Esophagus mucosa (tissue), 1 donor: ENCODE measurements around the gene GALNT7. TPM values are rescaled to one million over a fixed set of nuclear protein-coding genes. Genes with fewer than 3 reads are reported as not detected.

Source experiments
- ATAC-seq: fragments of 200-7000 bp; cut with Tn5 transposase; one replicate; pipeline ENCODE4 v1.9.1; 2020
- total RNA-seq: library from RNA; stranded (reverse); gene quantifications from one replicate; pipeline ENCODE4 v1.2.4, GENCODE V29; 2023
- donor health status: DM: yes; HTN: yes; CAD: no.

The GALNT7 gene
- total RNA-seq, 1 donor from 2014 or later = 39.0 TPM

DNA sequence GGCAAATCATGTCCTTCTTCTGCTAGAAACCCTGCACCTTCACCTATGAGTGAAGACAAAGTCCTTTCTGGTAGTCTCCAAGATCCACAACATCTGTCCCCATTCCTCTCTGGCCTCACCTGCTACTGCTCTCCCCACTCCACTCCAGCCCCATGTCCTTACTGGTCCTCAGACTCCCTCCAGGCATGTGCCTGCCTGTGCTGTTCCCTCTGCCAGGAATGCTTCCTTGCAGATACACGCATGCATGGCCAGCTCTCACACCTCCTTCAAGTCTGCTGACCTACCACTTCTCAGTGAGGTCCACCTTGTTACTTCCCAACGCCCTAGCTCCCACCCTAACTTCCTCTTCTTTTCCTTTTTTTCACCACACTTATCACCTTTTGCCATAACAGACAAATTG lies 147.4 kb downstream of the GALNT7 start:
- ATAC-seq = no peak

DNA sequence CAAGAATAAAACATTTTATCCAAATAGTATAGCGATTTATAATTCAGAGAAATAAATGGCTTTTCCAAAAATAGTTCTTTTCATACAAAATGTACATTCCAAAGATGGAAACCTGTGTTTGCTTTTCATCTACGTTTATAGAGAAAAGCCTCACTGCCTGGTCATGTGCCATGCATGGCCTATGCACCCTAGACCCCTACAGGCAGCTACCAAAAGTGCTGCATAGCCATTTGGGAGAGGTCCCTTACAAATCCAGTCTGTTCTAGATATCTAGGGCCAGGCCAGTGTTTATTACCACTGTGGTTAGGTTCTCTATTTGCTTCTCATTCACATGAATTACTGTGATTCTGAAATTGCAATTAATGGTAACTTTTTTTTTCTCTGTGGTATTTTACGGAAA lies 148.4 kb downstream of the GALNT7 start:
- ATAC-seq = no peak

DNA sequence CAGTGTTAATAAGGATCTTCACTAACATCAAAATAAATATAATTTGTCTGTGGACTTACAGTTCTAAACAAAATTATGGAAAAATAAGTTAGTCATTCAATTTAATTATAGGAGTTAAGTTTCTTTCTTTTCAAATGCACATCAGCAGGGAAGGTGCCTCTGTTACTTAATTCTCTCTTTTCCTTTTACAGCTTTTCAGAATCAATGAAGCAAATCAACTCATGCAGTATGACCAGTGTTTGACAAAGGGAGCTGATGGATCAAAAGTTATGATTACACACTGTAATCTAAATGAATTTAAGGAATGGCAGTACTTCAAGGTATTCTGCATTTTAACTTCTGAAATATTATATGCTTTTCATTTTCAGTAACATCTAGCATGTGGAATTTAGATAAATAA lies 149.6 kb downstream of the GALNT7 start:
- no peak for ATAC-seq

DNA sequence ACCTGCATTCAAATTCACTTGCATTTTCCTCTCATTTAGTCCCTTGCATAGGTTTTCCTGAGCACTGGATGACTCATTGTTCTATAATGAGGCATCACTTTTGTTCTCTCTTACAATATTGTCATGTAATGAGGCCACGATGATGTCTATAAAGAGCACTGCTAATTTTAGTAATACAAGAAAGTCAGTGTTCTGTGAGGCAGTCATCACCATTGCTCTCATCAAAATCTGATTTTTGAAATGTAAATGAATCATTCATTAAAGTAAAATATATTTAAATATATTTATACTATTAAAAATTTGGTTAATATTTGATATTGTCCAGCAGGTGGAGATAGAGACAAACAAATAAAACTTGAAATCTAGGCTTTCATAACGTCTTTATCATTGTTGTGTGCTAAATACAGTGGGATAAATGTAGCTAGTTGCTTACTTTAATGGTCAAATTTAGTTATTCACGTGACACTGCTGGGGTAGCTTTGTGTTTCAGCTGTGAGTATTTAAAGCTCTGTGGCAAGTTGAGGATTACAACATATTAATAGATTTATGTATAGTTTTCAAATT lies 150.1 kb downstream of the GALNT7 start:
- peak; percentile 60 for ATAC-seq

DNA sequence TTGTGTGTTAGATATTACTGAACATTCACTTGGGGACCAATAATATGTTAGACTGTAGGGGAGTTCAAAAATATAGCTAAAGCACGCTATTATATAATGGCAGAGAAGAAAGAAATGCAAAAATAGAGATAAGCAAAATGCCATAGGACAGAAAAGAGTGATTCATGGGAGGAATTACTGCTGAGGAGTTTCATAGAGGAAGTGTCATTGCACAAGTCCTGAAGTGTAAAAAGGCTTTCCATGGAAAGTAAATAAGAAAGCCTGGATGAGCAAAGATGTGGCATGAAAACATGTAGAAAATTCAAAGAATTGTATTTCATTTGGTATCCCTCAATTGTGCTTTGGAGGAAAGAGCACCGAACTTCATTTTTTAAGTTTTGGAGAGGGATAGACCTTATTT lies 151.1 kb downstream of the GALNT7 start:
- no peak for ATAC-seq

DNA sequence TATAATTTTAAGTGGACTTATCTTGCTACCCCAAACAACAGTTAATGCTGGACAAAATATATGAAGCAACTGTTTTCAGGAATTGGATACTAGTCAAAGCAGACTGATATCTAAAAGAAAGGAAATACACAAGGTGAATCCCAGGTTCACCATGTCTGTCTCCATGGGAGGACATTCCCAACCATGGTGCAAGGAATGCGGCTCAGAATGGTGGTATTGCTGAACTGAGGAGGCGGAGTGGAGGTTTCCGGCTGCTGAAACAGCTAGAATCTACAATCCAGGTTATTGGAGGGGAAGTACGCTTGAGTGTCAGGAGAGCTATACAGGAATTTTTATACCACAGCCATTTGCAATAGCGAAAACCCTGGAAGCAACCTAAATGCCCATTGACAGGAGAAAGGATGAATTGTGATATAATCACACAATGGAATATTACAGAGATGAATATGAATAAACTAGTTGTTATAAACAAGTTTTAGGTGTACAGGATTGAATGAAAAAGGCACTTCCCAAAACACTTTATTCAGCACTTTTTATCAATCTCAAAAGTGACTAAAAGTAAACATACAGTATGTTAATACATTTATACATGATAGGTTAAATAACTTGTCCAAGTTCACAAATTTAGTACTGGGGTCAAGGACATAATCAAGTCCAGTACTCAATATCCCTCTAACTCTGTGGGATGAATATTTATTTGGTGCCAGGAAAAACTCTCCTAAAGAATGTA lies 156.6 kb downstream of the GALNT7 start:
- ATAC-seq = no peak

DNA sequence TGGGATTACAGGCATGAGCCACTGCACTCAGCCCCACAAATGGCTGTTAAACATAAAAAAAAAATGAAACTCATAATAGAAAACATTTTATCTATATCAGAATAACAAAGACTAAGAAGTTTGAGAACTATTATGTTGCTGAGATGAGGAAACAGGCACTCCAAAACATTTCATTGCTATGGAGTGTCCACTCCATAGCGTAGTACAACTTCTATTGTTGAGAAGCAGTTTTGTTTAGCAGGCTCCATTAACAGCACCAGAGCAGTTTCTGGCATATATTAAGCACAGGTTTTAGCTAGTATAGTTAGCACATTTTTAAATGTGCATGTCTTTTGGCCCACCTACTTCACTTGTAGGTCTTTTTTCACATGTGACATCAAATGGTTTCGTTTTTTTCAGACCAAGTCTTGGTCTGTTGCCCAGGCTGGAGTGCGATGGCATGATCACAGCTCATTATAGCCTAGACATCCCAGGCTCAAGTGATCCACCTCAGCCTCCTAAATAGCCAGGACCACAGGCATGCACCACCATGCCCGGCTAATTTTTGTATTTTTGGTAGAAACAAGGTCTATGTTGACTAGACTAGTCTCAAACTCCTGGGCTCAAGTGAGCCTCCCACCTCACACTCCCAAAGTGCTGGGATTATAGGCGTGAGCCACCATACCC lies 159.8 kb downstream of the GALNT7 start:
- ATAC-seq = no peak

DNA sequence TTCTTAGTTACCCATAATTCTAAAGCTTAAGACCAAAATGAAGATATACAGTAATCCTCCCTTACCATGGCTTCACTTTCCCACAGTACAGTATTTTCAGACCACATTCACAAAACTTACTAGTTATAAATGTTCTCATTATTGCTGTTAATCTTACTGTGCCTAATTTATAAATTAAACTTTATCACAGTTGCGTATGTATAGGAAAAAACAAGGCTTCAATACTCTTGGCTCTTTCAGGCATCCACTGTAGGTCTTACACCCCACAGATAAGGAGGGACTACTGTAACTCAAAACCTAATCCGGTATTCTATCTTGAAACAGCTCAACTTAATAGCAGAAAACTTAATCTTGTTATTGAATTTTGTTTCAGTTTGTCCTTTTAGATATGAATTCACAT lies 162.0 kb downstream of the GALNT7 start:
- ATAC-seq = no peak

DNA sequence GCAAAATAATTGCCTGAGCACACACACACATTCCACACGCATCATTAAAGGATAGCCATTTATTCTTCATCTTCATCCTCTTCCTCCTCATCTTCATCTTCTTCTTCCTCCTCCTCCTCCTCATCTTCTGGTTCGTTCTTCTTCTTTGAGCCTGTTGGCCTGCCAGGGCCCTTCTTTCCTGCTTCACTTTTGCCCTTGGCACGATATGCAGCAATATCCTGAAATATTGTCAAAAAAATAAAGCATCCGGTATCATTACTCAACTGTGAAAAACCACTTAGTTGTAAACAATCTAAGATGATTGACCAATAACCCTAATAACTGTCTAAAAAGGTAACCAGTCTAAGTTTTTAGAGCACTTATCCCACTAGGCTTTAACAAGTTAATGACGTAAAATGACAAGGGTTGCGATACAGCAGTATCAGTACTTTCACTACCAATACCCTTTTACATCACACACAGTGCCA lies 163.4 kb downstream of the GALNT7 start:
- ATAC-seq = no peak

DNA sequence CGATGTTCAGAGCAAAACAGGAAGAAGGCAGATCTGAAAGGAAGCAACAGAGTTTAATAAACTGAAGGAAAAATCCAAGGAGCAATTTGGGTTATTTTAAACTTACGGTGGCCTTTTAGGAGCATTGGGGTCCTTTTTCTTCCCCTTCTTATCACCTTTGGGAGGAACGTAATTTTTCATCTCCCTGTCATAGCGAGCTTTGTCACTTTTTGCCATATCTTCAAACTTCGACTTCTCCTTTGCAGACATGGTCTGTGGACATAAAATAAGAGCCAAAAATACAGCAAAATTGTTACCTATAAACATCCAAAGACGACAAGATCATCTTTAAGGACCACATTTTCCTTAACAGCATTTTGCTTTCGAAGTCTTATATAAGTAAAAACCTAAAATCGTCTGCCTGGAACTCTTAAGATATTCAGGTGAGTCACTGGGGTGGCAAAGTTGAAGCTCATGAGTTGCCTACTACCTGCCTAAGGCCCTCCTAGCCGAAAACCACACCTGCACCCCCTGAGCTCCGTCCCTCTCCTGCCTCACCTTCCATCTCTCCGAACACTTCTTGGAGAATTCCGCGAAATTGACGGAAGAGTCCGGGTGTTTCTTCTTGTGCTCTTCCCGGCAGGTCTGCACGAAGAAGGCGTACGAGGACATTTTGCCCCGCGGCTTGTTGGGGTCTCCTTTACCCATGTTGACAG lies 164.5 kb downstream of the GALNT7 start:
- ATAC-seq = peak; percentile 37

DNA sequence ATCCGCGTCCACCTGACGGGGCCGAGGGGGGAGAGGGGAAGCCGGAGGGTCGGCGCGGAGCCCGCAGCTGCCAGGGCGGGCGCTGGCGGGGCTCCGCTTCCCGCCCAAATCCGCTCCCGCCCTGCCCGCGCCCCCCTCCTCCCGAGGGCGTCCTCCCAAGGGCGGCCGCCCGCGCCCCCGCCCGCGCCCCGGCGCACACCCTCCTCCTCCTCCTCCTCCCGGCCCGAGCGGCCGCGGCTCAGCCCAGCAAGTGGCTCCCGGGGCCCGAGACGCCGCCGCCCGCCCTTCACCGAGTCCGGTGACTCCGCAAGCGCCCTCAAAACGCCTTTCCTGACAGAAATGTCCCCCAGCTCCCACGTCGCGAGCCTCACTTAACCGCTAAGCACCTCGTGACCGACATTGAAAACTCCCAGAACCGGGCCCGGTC lies 165.1 kb downstream of the GALNT7 start:
- peak; percentile 30 for ATAC-seq

DNA sequence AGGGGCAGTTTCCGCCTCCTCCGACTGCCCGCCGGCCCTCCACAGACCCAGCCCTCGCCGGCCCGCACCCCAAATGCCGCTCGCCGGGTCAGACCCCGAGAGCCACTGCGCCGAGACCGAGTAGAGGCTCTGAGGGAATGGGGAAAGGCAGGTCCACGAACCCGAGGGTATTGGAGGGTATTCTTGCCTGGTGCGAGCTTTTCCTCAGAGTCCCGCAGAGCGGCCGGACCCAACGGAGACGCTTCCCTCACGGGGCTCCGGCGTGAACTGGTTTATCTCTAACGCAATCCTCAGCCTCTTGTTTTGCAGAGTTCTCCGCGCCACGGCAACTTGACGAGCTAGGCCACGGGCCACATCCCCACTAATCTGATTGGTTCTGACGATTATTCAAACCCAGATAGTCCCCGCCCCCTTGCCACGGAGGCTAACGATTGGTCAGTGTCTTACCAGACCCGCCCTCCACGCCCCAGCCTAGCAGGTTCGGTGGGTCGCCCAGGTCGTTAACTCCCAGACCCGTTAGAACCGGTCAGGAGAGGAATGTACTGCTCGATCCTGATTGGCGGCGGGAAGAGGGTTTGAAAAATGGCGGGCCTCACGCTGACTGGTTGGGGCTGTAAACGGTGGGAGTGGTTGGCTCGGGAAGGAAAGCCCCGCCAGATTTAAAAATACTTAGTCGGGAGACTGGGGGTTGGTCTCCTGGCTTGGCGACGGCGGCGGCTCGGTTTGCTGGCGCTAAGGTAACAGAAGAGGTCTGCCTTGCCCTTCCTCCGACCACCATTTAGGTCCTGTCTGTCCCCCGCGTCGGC lies 165.7 kb downstream of the GALNT7 start, which contains the start of gene HMGB2:
TSS of gene HMGB2 (minus strand) at position 274 of the 806 bp plus-strand sequence. CDS start 709 bp downstream, outside the sequence.
- ATAC-seq = peak; percentile 98

DNA sequence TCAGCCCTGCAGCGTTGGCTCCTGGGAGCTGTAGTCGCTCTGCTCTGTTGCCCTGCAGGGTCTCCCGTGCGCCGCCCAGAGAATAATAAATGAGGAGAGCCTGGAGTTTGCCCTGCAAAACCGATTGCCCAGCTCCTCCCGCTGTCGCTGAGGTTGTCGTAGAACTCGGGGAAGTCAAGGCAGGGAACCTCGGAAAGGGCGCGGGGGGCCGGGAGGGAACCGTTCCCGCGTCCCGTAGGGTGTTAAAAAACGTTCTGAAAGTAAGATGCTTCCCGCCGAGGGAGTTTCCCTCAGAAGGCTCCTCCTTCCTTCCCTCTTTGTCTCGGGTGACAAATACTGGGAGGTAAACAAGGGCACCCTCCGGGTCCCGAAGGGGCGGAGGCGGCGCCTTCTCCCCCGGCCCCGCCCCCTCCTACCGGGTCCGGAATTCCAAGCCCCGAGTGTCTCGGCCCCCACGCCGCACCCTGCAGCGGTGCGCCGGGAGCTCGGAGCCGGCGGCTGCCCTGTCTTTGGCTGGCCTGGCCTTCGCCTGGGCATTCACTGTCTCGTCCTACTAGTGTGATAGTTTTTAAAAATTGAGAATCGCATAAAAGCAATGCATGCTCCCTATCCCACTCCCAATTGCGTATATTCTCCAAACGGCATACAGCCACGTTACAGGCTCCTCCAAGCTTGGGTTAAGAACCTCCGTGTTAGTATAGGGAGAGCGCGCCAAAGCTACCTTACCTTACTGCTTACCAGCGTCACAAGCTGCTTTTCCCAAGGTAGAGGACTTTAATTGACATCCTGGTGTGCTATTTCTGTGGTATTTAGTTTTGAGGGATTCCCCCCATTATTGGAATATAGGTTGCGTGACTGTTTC lies 166.5 kb downstream of the GALNT7 start:
- ATAC-seq = peak; percentile 60

DNA sequence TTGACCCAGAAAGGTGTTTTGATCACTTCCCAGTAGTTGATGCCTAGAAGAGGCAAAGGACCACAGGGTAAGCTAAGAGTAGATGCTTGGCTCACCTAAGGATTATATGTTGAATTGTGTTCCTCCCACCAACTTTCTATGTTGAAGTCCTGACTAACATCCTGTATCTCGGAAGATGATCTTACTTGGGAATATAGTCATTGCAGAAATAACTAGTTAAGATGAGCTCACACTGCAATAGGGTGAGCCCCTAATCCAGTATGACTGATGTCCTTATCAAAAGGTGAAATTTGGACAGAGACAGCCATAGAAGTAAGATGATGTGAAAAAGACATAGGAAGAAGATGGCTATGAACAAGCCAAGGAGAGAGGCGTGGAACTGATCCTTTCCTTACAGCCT lies 168.9 kb downstream of the GALNT7 start:
- no peak for ATAC-seq

DNA sequence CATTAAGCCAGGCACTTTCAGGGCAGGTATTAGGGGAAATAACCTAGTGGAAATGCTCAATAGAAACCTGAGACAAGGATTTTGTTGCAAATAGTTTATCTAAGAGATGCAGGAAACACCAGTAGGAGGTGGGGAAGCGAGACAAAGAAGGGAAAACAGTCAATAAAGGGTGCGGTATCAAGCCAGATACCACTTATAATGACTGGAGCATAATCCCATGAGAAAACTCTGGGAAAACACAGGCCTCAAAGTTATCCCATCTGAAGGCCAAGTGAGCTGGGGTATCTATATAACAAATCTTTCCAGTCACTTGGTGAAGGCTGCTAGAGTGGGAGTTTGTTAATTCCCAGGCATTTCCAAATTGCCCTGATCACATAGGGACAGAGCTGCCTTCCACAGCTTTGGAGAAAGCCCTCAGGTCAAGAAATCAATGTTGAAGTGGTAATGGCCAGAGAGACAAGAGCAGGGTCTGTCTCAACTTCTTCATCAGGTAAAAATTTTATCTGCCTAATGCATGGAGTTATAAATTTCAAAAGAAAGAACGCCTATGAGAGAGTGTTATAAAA lies 175.3 kb downstream of the GALNT7 start:
- no peak for ATAC-seq

DNA sequence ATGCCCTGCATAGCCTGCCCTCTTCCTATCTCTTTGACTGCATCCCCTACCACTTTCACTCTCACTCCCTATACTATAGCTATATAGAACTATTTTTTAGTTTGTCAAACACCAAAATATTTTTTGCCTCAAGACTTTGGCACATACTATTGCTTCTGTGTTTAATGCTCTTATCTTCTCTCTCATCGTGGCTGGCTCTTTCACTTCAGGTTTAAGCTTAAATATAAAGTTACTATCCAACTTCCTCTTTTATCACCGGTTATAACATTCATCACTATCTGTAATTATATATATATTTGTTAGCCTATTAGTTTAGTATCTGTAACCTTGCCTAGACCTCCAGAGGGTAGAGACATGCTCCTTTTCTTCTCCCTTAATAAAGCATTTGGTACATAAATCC lies 177.0 kb downstream of the GALNT7 start:
- ATAC-seq = no peak

DNA sequence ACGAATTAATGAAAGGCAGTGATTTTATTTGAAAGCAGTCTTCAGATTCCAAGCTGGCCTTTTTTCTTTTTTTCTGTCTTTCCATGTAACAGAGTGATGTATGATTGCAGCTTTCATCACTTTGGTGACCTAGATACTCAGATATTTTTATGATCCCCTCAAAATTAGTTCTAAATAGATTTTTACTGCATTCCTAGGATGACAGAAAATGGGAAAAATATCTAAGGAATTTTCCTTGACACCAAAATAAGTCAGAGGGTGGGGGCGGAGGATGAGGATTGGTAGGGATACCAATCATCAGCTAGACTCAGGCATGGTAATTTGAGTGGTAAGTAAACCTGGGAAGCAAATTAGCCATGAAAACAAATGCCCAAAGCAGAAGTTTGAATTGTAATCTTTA lies 177.5 kb downstream of the GALNT7 start:
- no peak for ATAC-seq

DNA sequence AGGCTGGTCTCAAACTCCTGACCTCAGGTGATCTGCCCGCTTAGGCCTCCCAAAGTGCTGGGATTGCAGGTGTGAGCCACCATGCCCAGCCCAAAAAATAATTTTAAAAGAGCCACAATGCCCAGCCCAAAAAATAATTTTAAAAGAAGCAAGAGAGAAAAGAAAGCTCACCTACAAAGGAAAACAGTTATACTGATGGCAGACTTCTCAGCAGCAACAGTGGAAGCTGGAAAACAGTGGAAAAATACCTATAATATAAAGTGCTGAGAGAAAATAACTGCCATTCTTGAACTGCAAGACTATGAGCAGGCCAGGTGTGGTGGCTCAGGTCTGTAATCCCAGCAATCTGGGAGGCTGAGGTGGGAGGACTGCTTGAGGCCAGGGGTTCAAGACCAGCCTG lies 178.9 kb downstream of the GALNT7 start:
- ATAC-seq = no peak

DNA sequence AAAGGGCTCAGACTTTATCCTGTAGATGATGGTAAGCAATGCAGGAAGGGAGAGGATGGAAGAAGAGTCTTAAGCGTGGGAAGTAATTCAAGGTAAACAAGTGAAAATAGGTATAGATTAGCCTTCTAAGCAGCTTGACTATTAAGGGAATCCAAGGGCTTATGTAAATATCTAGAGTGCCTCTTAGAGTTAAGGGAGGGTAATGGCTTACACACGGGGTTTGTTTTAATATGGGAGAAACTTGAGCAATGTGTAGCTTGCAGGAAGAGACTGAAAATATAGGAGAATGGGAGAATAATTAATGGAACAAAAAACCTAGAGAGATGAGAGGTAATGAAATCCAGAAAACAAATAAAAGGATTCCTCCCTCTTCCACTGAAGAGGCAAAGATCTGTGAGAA lies 189.3 kb downstream of the GALNT7 start:
- ATAC-seq = no peak

DNA sequence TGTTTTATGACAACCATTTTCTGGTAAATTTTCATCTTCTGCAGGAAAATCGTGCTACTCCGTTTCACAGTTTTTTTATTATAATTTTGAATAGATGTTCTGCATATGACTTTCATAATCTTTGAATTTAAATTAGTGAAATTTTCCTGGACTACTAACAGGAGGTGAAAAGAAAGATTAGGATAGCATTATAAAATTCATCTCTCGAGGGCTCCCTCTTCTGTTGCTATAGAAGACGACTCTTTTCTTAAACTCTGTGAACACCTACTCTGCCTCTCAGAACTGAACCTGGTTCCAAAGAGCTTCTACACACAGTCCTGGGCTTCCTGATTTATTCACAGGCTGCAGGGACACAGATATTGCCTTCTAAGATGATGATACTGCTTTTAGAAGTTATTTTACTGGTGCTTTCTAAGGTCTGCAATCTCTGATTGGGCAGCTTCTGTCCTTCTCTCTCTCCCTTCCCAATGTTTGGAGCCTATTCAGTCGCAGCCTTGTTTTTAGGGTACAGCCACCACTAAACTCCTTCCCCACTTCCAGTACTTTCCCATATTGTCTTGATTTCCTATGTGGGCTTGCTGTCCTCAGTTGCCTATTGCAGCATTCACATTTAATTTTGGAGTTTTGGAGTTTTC lies 192.1 kb downstream of the GALNT7 start:
- ATAC-seq = no peak
